ENCODE data around the gene MTFMT.

MTFMT gene

DNA sequence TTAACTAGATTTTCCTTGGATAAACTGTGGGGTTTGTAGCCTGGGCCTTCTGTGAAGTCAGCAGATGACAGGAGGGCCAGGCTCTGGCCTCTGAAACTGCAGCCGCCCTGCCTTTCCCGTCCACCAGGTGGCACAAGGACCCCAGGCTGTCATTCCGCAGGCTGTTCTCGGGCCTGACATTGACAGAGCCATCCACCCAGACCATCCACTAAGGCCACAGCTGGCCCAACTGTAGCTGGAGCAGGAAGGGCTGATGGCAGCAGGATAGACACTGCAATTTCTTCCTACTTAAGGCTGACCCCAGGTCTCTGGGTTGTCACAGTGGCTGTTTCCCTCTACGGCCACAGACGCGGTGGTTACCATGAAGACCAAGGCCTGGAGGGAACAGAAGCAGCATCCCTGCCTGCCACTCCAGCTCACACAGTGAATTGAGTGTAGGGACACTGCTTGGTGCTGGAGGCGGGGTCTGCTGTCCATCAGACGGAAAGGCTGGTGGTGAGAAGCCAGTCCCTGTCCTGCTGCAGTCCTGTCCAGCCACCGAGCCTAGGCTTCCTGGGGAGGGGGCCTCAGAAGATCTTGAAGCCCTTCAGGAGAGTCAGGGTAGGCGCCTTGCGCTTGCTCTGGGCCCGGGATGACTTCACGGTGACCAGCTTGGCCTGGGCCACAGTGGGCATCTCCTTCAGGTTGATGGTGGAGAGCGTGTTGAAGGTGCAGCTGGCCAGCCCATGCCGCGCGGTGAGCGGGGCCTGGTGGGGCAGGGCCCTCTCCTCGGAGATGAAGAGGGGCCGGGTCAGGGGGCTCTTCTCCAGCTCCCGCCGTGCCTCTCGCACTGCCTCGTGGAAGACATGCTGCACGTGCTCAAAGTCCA is 25.1 kb upstream of the MTFMT start:
- Histone ChIP-seq H3K27me3 (replicated peaks; ENCODE audit: control insufficient read depth, insufficient read depth, low read length) (no peaks in the 10 kb centered on the region), H3K36me3 (ENCODE audit: control insufficient read depth, insufficient read depth, low read length) (no peaks in the 10 kb centered on the region), H3K4me3 (replicated peaks; ENCODE audit: low read depth, low read length) (no peak overlapping the region)
- TF ChIP-seq, protein P1, sequence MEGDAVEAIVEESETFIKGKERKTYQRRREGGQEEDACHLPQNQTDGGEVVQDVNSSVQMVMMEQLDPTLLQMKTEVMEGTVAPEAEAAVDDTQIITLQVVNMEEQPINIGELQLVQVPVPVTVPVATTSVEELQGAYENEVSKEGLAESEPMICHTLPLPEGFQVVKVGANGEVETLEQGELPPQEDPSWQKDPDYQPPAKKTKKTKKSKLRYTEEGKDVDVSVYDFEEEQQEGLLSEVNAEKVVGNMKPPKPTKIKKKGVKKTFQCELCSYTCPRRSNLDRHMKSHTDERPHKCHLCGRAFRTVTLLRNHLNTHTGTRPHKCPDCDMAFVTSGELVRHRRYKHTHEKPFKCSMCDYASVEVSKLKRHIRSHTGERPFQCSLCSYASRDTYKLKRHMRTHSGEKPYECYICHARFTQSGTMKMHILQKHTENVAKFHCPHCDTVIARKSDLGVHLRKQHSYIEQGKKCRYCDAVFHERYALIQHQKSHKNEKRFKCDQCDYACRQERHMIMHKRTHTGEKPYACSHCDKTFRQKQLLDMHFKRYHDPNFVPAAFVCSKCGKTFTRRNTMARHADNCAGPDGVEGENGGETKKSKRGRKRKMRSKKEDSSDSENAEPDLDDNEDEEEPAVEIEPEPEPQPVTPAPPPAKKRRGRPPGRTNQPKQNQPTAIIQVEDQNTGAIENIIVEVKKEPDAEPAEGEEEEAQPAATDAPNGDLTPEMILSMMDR (IDR thresholded peaks at IDR 0.05; ENCODE audit: insufficient read depth, low read length, poor library complexity, severe bottlenecking), result peak; percentile 97
- DNase-seq (ENCODE audit: extremely low read depth, insufficient read length), result peak; percentile 60

DNA sequence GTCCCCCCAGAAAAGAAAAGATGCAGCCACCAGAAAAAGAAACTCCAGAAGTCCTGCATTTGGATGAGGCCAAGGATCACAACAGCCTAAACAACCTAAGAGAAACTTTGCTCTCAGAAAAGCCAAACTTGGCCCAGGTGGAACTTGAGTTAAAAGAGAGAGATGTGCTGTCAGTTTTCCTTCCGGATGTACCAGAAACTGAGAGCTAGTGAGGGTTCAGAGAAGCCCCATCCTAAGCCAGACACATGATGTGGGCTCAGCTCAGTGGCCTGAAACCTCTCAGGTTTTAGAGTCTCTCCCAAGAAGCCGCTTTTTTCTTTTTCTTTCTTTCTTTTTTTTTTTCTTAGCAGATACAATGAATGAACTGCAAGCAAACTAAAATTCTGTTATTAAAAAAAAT is 23.5 kb upstream of the MTFMT start:
- H3K27me3 ChIP-seq (replicated peaks; ENCODE audit: control insufficient read depth, insufficient read depth, low read length), result no peaks in the 10 kb centered on the region
- H3K4me3 ChIP-seq (replicated peaks; ENCODE audit: low read depth, low read length), result no peak overlapping the region
- DNase-seq (ENCODE audit: extremely low read depth, insufficient read length), result no peak
- no peaks in the 10 kb centered on the region for H3K36me3 ChIP-seq (ENCODE audit: control insufficient read depth, insufficient read depth, low read length)
- TF ChIP-seq, protein P1 (IDR thresholded peaks at IDR 0.05; ENCODE audit: insufficient read depth, low read length, poor library complexity, severe bottlenecking), result no peak

DNA sequence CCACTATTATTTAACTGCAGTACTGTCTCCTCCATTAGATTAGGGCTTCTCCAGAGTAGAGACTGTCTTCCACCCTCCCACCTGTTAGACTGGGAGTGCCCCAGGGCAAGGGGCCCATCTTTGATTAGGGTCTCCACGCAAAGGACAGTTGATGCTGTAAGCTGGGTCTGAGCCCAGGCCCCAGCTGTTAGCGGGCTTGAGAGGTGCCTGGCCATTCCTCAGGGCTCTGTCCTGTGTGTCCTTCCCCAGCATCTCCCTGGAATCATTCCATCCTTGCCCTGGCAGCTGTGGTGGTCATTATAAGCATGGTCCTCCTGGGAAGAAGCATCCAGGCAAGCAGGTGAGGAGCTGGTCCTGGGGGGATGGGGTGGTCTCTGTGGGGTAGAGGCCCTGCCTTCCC is 21.8 kb upstream of the MTFMT start:
- Histone ChIP-seq H3K36me3 (ENCODE audit: control insufficient read depth, insufficient read depth, low read length) (no peaks in the 10 kb centered on the region), H3K27me3 (replicated peaks; ENCODE audit: control insufficient read depth, insufficient read depth, low read length) (no peaks in the 10 kb centered on the region), H3K4me3 (replicated peaks; ENCODE audit: low read depth, low read length) (no peak overlapping the region)
- TF ChIP-seq, protein P1 (IDR thresholded peaks at IDR 0.05; ENCODE audit: insufficient read depth, low read length, poor library complexity, severe bottlenecking), result no peak
- DNase-seq (ENCODE audit: extremely low read depth, insufficient read length), result no peak

DNA sequence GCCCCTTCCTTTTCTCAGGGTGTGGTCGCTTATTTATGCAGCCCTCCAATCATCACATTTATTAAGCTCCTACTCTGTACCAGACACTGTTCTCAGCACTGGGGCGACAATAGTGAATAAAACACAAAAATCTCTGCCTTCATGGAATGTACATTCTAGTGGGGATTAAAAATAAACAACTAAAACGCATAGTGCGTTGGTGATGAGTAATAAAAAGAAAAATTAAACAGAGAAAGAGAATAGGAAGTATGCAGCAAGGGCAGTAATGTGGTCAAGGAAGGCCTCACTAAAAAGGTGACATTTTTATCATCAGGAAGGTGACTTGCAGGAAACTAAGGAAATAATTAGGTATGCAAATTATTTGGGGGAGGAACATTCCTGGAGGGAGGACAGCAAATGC is 20.8 kb upstream of the MTFMT start:
- Histone ChIP-seq H3K27me3 (replicated peaks; ENCODE audit: control insufficient read depth, insufficient read depth, low read length) (no peaks in the 10 kb centered on the region), H3K36me3 (ENCODE audit: control insufficient read depth, insufficient read depth, low read length) (no peaks in the 10 kb centered on the region), H3K4me3 (replicated peaks; ENCODE audit: low read depth, low read length) (no peak overlapping the region)
- TF ChIP-seq, protein P1 (IDR thresholded peaks at IDR 0.05; ENCODE audit: insufficient read depth, low read length, poor library complexity, severe bottlenecking), result no peak
- no peak for DNase-seq (ENCODE audit: extremely low read depth, insufficient read length)

DNA sequence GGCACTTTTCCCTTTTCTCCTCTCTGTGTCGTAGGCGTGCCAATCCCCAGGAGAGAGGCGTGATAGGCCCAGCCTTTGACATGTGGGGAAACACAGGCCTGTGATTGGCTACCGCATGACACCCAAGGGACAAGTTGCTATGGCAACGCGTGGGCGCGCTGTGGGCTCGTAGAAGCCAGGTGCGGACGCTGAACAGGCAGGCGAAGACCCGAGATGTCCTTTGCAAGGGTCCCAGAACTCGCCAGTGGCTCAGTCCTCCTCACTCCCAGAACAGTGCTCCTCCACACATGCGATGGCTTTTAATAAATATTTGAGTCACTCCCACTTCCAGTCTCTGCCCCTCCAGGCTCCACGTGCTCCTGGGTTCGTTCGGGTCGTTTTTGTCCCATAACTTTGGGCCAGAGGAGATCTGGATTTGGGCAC is 20.0 kb upstream of the MTFMT start:
- Histone ChIP-seq H3K4me3 (replicated peaks; ENCODE audit: low read depth, low read length) (peak overlapping the region; percentile 29; the same call in 1 of the 2 replicates), H3K36me3 (ENCODE audit: control insufficient read depth, insufficient read depth, low read length) (no peaks in the 10 kb centered on the region), H3K27me3 (replicated peaks; ENCODE audit: control insufficient read depth, insufficient read depth, low read length) (no peaks in the 10 kb centered on the region)
- TF ChIP-seq, protein P1 (IDR thresholded peaks at IDR 0.05; ENCODE audit: insufficient read depth, low read length, poor library complexity, severe bottlenecking), result no peak
- peak; percentile 87 for DNase-seq (ENCODE audit: extremely low read depth, insufficient read length)
